HepG2 (cell line): ENCODE data around the gene RASSF7. TPM values are rescaled to one million over a fixed set of nuclear protein-coding genes. Genes with fewer than 3 reads are reported as not detected.

ENCODE experiments used
- AGO2 ChIP-seq: fragments of 200-400 bp; formaldehyde crosslinking; optimal IDR thresholded peaks from 2 replicates; pipeline ENCODE3; 2017; ENCODE audit warnings: mild to moderate bottlenecking, low read depth, low read length, moderate library complexity
- BHLHE40 ChIP-seq: IDR thresholded peaks from 2 replicates; pipeline ENCODE4 v1.6.1; 2011; ENCODE audit warnings: low read length, improper control_type of control experiment
- CC2D1A ChIP-seq: sonication (generic); formaldehyde crosslinking; IDR thresholded peaks from 2 replicates; pipeline ENCODE4 v1.8.1; 2023; ENCODE audit warnings: mild to moderate bottlenecking, missing genetic modification reagents
- DZIP1 ChIP-seq: sonication (generic); formaldehyde crosslinking; IDR thresholded peaks from 2 replicates; pipeline ENCODE4 v1.5.0; 2020; ENCODE audit warnings: mild to moderate bottlenecking, missing genetic modification reagents
- FLYWCH1 ChIP-seq: sonication (generic); formaldehyde crosslinking; IDR thresholded peaks from 2 replicates; pipeline ENCODE4 v1.8.1; 2023; ENCODE audit warnings: mild to moderate bottlenecking, missing genetic modification reagents
- HDAC6 ChIP-seq: fragments of 200-600 bp; sonication (generic); IDR thresholded peaks from 2 replicates; pipeline ENCODE4 v1.7.0; 2017; ENCODE audit warnings: mild to moderate bottlenecking, antibody characterized with exemption, low read length, low read depth
- NFE2 ChIP-seq: sonication (generic); formaldehyde crosslinking; IDR thresholded peaks from 2 replicates; pipeline ENCODE4 v1.4.0; 2020; ENCODE audit warnings: missing genetic modification reagents
- NFKBIZ ChIP-seq: IDR thresholded peaks from 2 replicates; pipeline ENCODE4 v1.6.1; 2018; ENCODE audit warnings: missing genetic modification reagents, missing compliant biosample characterization
- ONECUT2 ChIP-seq: sonication (generic); formaldehyde crosslinking; IDR thresholded peaks from 2 replicates; pipeline ENCODE4 v1.4.0; 2020; ENCODE audit warnings: missing genetic modification reagents
- TERF1 ChIP-seq: sonication (generic); formaldehyde crosslinking; IDR thresholded peaks from 2 replicates; pipeline ENCODE4 v1.8.0; 2022; ENCODE audit warnings: mild to moderate bottlenecking, missing genetic modification reagents, moderate library complexity
- THAP7 ChIP-seq: sonication (generic); formaldehyde crosslinking; IDR thresholded peaks from 2 replicates; pipeline ENCODE4 v1.8.1; 2023; ENCODE audit warnings: mild to moderate bottlenecking, missing genetic modification reagents
- ZBTB1 ChIP-seq: sonication (generic); formaldehyde crosslinking; IDR thresholded peaks from 2 replicates; pipeline ENCODE4 v1.4.0; 2020; ENCODE audit warnings: missing genetic modification reagents, borderline replicate concordance
- ZBTB43 ChIP-seq: sonication (generic); formaldehyde crosslinking; conservative IDR thresholded peaks from 2 replicates; pipeline ENCODE4 v1.4.0; 2020; ENCODE audit warnings: missing genetic modification reagents
- ZC3H13 ChIP-seq: sonication (generic); formaldehyde crosslinking; IDR thresholded peaks from 2 replicates; pipeline ENCODE4 v1.8.1; 2023; ENCODE audit warnings: mild to moderate bottlenecking, missing genetic modification reagents, moderate library complexity
- ZNF12 ChIP-seq: sonication (generic); formaldehyde crosslinking; IDR thresholded peaks from 2 replicates; pipeline ENCODE4 v1.5.0; 2020; ENCODE audit warnings: missing genetic modification reagents
- ZNF17 ChIP-seq: sonication (generic); formaldehyde crosslinking; IDR thresholded peaks from 2 replicates; pipeline ENCODE4 v1.5.0; 2020; ENCODE audit warnings: mild to moderate bottlenecking, missing genetic modification reagents
- ZNF251 ChIP-seq: sonication (generic); formaldehyde crosslinking; IDR thresholded peaks from 2 replicates; pipeline ENCODE4 v1.9.0; 2021; ENCODE audit warnings: mild to moderate bottlenecking, missing genetic modification reagents
- ZNF331 ChIP-seq: sonication (generic); formaldehyde crosslinking; IDR thresholded peaks from 2 replicates; pipeline ENCODE4 v1.4.0; 2020; ENCODE audit warnings: missing genetic modification reagents
- ZNF496 ChIP-seq: sonication (generic); formaldehyde crosslinking; IDR thresholded peaks from 2 replicates; pipeline ENCODE4 v1.8.1; 2023; ENCODE audit warnings: mild to moderate bottlenecking, moderate library complexity, missing genetic modification reagents; ENCODE audit not compliant: insufficient replicate concordance
- ZNF569 ChIP-seq: sonication (generic); formaldehyde crosslinking; IDR thresholded peaks from 2 replicates; pipeline ENCODE4 v1.5.0; 2020; ENCODE audit warnings: mild to moderate bottlenecking, missing genetic modification reagents, moderate library complexity, borderline replicate concordance
- ZNF777 ChIP-seq: sonication (generic); formaldehyde crosslinking; IDR thresholded peaks from 2 replicates; pipeline ENCODE4 v1.4.0; 2020; ENCODE audit warnings: missing genetic modification reagents
- polyA plus RNA-seq, 8 experiments: library from polyadenylated mRNA; depleted of rRNA in 3 of 8; stranded (reverse) in 7 of 8; unstranded in 1 of 8; fragments of >200 nt; fragmentation: Illumina TruSeq in 4 of 8; extraction: Trizol in 4 of 8; gene quantifications; 2 replicates each; pipeline versions ENCODE4 v1.2.1 to v1.2.3, GENCODE V29; 2011 to 2016; ENCODE audit warnings: low read depth in 4 of 8, missing spikeins in 1 of 8, mixed read lengths in 1 of 8; ENCODE audit not compliant: insufficient read depth in 1 of 8
- total RNA-seq, 5 experiments: library from RNA; depleted of rRNA; stranded (reverse); fragments of >200 nt; fragmentation: Illumina TruSeq; extraction: Trizol; gene quantifications; 2 replicates each; pipeline ENCODE4 v1.2.3, GENCODE V29; 2016; ENCODE audit warnings: low read depth in 1 of 5

Gene RASSF7
- total and polyA plus RNA-seq, 2 of the 13 experiments (the other 11 are each of a cell fraction or from before 2014, with no cell fraction given) = 20.2 to 28.6 TPM

- TF ChIP-seq ZNF17 (CRISPR knock-in tag) (no peak), ZNF331 (CRISPR knock-in tag) (0 out of 2 replicates have a peak, but pooled peaks have one; percentile 12), AGO2 (no peak), ZC3H13 (CRISPR knock-in tag) (no peak; the same call in 1 of the 2 replicates), NFE2 (CRISPR knock-in tag) (no peak), HDAC6 (no peak), DZIP1 (no peak), CC2D1A (CRISPR knock-in tag) (no peak), ZNF496 (CRISPR knock-in tag) (no peak), BHLHE40 (peak; percentile 94), ZBTB43 (0 out of 2 replicates have a peak, but pooled peaks have one; percentile 37), ZNF251 (CRISPR knock-in tag) (no peak), THAP7 (CRISPR knock-in tag) (no peak), ZBTB1 (CRISPR knock-in tag) (no peak), ZNF777 (peak; percentile 47; the same call in 1 of the 2 replicates), FLYWCH1 (CRISPR knock-in tag) (no peak), ZNF12 (CRISPR knock-in tag) (no peak), TERF1 (CRISPR knock-in tag) (no peak), ZNF569 (no peak), NFKBIZ (no peak), ONECUT2 (CRISPR knock-in tag) (no peak)
Observed at GRCh38 chr11:568306-569157, 7.8 kb downstream of the RASSF7 start (continued).
